CD4-positive, alpha-beta T cell treated with Interferon alpha-2 for 1 hour (primary cell): ENCODE results near the gene CMIP.
"Not testable (repeated sequence)": the region's sequence is repeated elsewhere in the genome, so short reads cannot be mapped to it uniquely, and the experiment has no call there.

ENCODE experiments used
- DNase-seq, 2 donors: peaks; one replicate each; pipeline ENCODE4 v3.0.0-alpha.2; 2020 to 2022

The CMIP gene

GRCh38 chr16:81675662-81676061 lies 231.1 kb downstream of the CMIP start:
- DNase-seq = no peak

GRCh38 chr16:81676066-81676882 lies 231.7 kb downstream of the CMIP start:
- no peak for DNase-seq

- DNase-seq = no peak
Measured at GRCh38 chr16:81676883-81677737, 232.5 kb downstream of the CMIP start.

- DNase-seq = no peak
Measured at GRCh38 chr16:81678326-81679095, 233.9 kb downstream of the CMIP start.

GRCh38 chr16:81679721-81680430 lies 235.3 kb downstream of the CMIP start:
- no peak for DNase-seq

GRCh38 chr16:81680444-81681275 lies 236.1 kb downstream of the CMIP start:
- no peak for DNase-seq

GRCh38 chr16:81681311-81681710 lies 236.7 kb downstream of the CMIP start:
- no peak for DNase-seq

GRCh38 chr16:81684242-81684837 lies 239.7 kb downstream of the CMIP start:
- DNase-seq = no peak

- no peak for DNase-seq
Measured at GRCh38 chr16:81684901-81685300, 240.3 kb downstream of the CMIP start.

GRCh38 chr16:81686391-81687130 lies 242.0 kb downstream of the CMIP start:
- DNase-seq = no peak

- DNase-seq = no peak
Measured at GRCh38 chr16:81687131-81687456, 242.5 kb downstream of the CMIP start.

GRCh38 chr16:81688182-81688581 lies 243.6 kb downstream of the CMIP start:
- no peak for DNase-seq

GRCh38 chr16:81688839-81689238 lies 244.2 kb downstream of the CMIP start:
- DNase-seq = not testable (repeated sequence)

- no peak for DNase-seq
Measured at GRCh38 chr16:81692021-81692420, 247.4 kb downstream of the CMIP start.

- DNase-seq = no peak
Measured at GRCh38 chr16:81692571-81692970, 248.0 kb downstream of the CMIP start.

GRCh38 chr16:81693041-81693743 lies 248.6 kb downstream of the CMIP start:
- no peak for DNase-seq

GRCh38 chr16:81693744-81694303 lies 249.2 kb downstream of the CMIP start:
- no peak for DNase-seq

GRCh38 chr16:81694494-81695280 lies 250.1 kb downstream of the CMIP start:
- no peak for DNase-seq
